GM19193 (cell line): ENCODE results near the gene POLL.

ENCODE experiments used
- POLR2A ChIP-seq: IDR thresholded peaks from 4 replicates; pipeline ENCODE4 v1.6.1; 2011; ENCODE audit not compliant: insufficient read depth, insufficient read length; ENCODE audit errors: extremely low read depth

POLL gene

GRCh38 chr10:101570428-101571270 is 17.4 kb downstream of the POLL start:
- no peak for TF ChIP-seq POLR2A

DNA sequence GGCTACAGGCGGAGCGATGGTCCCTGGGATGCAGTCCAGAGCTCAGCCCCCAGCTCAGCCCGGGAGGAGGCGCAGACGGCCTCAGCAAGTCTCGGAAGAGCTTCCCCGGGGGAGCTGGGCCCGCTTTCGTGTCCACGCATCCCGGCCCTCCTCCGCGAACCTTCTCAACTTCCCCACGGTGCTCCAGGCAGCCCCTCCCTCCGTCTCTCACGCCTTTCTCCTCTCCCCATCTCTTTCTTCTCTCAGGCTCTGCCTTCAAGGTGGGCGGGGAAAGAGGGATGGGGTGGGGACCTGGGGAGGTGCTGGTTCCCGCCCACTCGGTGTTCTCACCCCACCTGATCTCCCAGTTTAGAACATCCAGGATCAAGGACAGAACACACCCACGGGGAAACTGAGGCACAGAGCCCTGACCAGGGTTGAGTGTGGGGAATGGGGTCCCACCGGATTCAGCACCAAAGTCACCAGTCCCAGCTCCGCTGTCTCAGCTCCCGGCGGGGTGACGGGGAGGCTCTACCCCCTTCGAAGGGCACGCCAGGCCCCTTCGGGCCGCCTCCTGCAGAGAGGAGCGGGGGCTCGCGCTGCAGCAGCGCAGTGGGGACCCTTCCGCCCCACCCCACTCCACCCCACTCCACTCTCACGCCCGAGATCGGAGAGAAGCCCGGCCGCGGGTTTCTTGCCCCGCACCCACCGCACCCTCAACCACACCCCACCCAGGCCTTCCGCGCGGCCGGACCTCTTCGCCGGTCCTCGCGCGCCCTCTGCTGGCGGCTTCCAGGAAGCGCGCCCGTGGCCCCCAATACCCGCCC is 18.2 kb downstream of the POLL start:
- TF ChIP-seq POLR2A: no peak

DNA sequence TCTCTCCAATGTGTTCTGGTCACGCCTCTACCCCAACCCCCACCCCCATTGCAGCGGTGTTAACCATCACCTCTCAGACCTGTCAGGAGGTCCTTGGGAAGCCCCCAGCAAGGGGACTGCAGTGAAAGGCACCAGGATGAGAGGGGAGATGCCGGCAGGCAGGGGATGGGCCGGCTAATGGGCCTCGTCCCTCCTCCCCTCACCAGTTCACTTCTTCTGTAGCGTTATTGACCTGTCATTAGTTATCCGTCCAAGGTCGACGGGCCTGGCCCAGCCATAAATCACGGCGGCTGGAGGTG is 18.8 kb downstream of the POLL start:
- no peak for TF ChIP-seq POLR2A

GRCh38 chr10:101568054-101568745 is 19.9 kb downstream of the POLL start:
- no peak for TF ChIP-seq POLR2A

GRCh38 chr10:101567165-101568006 is 20.7 kb downstream of the POLL start:
- TF ChIP-seq POLR2A: no peak

GRCh38 chr10:101566333-101567164 is 21.5 kb downstream of the POLL start:
- TF ChIP-seq POLR2A: no peak

DNA sequence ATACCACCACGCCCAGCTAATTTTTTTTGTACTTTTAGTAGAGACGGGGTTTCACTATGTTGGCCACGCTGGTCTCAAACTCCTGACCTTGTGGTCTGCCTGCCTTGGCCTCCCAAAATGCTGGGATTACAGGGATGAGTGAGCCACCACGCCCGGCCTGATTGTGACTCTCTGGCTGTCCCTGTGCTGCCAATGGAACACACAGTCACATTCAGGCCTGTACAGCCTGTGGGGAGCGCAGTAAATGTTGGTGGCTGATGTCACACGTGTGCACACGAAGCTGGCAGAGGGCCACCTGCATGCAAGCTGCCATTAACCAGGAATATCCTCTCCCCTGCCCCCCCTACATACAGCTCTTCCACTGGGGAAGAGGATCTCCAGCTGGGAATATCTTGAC is 22.1 kb downstream of the POLL start:
- no peak for TF ChIP-seq POLR2A

GRCh38 chr10:101565370-101565900 is 22.6 kb downstream of the POLL start:
- TF ChIP-seq POLR2A: no peak

GRCh38 chr10:101564490-101564991 is 23.5 kb downstream of the POLL start:
- no peak for TF ChIP-seq POLR2A

DNA sequence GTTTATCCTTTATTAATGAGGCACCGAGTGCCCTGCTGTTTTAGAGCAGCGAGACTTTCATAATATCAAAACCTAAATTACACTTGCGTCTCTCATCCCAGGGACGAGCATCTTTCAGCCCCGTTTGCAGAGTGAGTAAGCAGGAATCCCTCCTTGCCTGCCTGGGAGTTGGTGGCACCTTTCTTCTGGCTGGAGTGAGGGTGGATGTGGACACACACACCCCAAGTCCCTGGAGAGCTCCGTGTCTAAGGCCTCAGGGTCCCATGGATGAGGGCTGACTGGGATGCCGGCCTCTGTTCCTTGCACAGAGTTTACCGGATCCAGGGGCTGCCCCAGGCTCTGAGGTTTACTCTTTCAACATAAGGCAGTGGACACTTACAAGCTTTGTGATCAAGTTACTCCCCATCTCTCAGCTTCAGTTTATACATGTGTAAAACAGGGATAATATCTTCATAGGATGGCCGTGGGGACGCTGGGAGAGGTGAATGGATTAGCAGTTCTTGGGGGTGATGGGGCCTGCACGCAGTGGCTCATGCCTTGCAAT is 24.5 kb downstream of the POLL start:
- TF ChIP-seq POLR2A: no peak

DNA sequence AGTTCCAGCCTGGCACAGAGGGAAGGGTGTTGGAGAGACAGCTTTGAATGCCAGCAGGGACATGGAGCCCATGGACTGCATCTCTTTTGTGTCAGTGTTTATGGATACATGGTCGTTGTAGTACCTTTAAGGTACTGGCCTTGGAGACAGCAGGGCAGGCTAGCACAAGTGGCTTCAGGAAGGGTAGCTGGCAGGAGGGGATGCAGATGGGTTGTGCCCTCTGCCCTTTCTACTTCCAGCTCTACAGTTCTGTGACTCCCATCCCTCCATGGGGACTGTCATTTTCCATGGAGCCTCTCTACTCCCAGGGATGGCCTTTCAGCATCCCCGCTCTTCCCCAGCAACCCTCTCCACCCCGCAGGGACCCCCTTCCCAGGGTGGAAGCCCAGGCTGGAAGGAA is 25.1 kb downstream of the POLL start:
- TF ChIP-seq POLR2A: no peak

- no peak for TF ChIP-seq POLR2A
Measured at GRCh38 chr10:101562231-101562630, 25.8 kb downstream of the POLL start.
